Hypothalamus (tissue), 51 donors: ENCODE data around the gene SHOC2.

Experiments used
- DNase-seq, 51 donors: peaks; one replicate each; lab custom pipeline; 2025; lab: John Stamatoyannopoulos, UW

Gene SHOC2

GRCh38 chr10:110977662-110978061, 58.3 kb downstream of the SHOC2 start:
- no peak for DNase-seq

DNA sequence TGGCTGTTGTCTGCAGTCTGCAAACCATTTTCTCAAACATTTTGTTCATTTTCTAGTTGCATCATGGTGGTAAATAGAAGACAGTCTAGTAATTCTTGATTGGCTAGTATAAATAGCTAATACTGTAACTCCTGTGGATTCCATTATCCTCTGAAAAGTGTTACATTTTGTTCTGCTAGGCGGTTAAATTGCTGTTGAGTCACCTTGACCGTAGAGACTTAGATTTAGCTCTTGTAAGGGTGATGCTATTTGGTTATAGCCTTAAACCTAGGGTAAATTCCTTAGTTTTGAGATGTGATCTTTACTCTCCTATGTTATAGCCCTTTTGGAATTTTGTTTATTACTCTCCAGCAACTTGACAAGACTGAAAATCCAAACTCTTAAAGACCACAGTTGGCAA, 58.8 kb downstream of the SHOC2 start:
- no peak for DNase-seq

DNA sequence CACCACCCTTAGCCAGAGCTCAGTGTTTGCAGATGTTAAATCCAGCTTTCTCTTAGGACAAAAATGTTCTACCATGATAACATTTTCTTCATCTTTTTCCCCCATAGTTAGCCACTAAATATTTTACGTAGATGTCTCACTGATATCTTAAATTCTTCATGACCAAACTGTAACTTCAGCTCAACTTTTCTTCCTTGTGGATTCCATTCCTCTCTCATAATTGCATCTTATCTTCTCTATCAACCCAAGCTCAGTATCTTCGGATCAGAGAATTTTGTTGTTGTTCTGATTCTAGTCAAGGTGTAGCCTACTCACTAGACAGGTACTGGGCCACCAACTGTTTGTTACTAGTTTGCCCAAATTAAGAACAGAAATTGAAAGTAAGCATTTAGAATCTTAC, 60.2 kb downstream of the SHOC2 start:
- no peak for DNase-seq

GRCh38 chr10:110980807-110981206, 61.4 kb downstream of the SHOC2 start:
- no peak for DNase-seq

- no peak for DNase-seq
Measured at GRCh38 chr10:110983466-110983865, 64.1 kb downstream of the SHOC2 start.

DNA sequence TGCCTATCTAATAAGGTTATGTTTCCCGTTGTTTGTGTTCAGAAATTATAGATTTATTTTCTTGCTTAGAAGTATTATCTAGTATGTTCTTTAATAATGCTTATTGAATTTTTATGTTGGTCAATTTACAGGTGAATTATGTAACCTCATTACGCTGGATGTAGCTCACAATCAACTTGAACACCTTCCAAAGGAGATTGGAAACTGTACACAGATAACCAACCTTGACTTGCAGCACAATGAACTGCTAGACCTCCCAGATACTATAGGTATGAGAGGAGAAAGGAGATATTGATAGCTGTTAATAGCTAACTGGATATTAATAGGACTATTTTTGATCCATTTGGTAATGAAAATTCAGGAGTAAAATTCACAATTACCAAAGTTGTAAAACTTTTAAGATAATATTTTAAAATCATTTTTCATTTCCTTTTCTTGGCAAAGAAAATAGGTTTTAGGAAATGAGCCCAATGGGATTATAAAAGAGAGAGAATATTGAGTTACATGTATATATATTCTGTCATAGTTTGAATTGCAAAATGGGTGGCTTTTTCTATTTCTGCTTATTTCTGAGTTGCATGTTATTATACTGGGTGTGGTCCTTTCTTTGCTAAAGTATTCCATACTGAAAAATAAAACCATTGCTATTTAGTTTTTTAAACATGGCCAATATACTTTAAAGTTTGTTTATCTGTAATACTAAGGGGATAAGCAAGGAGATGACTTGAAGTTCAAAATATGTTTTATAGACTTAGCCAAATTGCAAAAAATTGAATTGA, 66.3 kb downstream of the SHOC2 start:
- DNase-seq = no peak

DNA sequence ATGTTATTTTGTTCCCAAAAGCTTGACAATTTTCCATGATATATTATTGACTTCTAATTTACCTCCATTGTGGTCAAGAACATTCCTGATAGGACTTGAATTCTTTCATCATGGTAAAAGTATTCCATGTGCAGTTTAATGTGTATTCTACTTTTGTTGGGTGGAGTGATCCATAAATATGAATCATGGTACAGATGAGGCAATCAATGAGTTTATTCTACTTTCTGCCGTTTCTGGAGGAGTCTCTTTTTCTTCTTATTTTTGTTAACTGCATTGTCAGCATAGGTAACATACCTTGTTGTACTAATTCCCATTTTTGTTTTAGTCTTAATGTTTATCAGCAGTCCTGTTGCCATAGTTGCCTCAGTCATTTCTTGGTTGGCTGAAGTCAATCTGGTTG, 69.6 kb downstream of the SHOC2 start:
- DNase-seq = no peak

DNA sequence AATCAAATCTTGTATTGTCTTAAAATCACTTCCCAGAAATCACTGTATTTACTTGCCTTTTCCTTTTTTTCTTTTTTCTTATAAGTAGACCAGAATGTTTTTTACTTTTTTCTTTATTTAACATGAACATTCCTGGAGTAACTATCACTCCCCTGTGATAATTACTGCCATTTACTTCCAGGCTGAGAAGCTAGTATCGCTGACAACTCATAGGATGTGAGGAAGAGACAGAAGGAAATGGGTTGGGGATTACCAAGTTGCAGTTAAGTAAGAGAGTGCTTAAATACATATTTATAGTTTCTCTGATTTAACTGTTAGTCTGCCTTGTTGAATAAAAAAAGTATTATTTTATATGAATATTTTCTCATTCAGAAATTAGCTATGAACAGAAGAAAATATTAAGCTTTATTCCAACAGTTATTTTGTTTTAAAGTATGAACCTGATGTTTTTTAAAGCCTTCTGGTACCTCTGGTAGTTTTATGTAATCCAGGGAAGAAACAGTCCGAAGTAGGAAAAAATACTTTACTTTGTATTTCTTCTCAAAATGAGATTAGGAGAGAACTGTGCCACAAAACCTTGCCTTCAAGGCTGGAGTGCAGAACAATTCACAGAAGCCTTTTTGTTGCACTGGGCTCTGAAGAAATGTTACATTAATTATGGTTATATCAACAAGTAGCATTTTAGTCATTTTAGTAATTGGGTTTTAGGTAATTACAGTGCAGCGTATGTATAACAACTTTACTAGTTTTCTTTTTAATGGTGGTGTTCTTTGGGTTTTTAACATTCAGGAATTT, 72.8 kb downstream of the SHOC2 start:
- no peak for DNase-seq

- no peak for DNase-seq
Measured at GRCh38 chr10:110993024-110993693, 73.8 kb downstream of the SHOC2 start.

- DNase-seq = no peak
Measured at GRCh38 chr10:110994406-110995086, 75.1 kb downstream of the SHOC2 start.

- no peak for DNase-seq
Measured at GRCh38 chr10:110995301-110995700, 75.9 kb downstream of the SHOC2 start.

- no peak for DNase-seq
Measured at GRCh38 chr10:110996256-110996655, 76.9 kb downstream of the SHOC2 start.

DNA sequence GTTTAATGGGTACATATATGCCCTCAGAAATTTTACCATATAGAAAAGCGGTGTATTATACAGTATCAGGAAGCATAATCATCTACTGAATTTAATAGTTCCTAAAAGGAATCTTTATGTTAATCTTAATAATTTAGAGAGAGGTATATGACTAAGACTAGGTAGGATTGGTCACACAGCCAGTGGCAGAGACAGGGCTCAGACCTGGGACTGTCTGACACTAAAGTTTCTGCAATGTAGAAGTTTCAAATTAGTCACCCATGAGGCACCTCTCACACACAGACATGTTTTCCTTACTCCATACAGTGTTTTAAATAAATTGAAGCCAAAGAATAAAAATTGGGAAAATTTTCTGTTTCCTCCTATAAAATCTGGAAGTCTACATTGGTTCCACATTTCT, 84.6 kb downstream of the SHOC2 start:
- DNase-seq = no peak

DNA sequence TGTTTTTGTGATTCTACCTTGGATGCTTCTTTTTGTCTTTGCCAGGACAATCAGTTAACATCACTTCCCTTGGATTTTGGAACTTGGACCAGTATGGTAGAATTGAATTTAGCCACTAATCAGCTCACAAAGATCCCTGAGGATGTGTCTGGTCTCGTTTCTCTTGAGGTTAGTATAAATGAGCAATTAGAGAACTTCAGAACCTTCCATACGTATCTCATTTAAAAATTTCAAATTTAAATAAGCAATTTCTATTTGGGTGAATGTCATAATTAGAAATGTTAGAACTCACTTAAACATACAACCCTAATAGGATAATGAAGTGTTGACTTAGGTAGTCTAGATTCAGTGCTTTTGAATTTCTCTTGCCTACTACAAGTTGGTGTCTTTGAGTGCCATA, 88.1 kb downstream of the SHOC2 start:
- DNase-seq = no peak

DNA sequence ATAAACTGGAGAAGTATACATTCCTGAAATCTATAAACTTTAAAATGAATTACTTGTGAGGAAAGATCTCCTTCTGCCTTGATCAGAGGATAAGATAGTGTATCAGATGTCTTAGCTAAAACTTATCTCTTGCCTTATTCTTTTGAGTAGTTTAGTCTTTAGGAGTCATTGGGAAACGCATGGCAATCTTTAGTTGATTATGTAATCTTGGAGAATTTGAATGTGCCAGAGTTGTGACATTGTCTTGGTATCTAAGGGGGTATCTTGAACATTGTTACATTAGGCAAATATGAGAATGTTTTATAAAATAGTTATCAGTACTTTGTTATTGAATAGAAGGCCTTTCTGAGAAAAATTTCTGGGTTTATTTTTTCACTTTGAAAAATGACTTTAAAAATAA, 95.8 kb downstream of the SHOC2 start:
- no peak for DNase-seq

GRCh38 chr10:111017098-111017497, 97.7 kb downstream of the SHOC2 start:
- no peak for DNase-seq

- no peak for DNase-seq
Measured at GRCh38 chr10:111018021-111018420, 98.6 kb downstream of the SHOC2 start.

GRCh38 chr10:111023060-111023459, 103.7 kb downstream of the SHOC2 start:
- DNase-seq = no peak

DNA sequence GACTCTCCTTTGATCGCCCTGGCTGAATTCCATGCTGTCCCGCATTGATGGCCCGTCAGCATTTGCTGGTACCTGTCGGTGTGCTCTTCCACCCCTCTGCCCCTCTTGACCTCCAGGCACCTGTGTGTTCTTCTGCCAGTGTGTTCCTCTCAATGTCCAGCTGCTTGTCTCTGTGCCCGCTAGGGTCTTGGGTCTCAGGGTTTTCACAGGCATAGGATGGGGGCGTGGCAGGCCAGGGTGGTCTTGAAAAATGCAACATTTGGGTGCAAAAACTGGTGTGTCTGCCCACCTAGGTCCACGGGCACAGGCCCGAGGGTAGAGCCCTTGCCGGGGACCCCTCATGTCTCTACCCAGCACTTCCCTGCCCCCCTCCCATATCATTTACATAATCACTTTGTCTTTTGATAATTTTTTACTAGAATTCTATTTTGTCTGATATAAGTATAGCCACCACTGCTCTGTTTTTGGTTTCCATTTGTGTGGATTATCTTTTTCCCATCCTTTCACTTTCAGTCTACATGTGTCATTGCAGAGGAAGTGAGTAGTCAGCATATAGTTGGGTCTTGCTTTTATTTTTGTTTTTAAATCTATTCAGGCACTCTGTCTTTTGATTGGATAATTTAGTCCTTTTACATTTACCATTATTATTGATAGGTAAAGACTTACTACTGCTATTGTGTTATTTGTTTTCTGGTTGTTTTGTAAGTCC, 110.8 kb downstream of the SHOC2 start:
- no peak for DNase-seq

DNA sequence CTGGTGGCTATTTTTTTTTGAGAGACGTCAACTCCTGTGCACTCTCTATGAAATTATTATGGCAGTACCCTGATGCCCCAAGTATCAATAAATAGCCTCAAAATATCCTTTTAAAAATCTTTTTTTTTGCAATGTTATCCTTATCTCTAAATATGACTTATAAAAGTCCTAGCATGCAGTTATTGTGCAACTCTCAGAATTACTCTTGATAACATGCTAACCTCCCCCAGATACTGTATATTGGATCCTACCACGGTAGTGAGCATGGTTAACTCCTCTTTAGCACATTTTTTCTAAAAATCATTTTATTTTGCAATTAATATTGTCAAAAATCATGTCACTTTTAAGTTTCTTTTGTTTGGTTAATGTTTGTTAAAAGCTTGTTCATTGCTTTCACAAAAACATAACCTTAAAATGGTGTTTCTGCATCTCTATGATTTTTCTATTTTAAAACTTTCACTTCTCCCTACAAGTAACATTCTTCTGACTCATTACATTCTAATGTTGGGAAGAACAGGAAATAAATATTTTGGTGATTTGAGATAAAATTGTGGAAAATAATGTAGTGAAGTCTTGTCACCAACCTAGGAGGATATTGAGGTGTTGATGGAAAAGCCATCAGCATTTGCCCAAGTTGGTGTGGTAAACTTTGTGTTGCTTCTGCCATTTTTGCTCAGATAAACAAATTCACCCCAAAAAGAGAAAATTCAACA, 115.3 kb downstream of the SHOC2 start:
- DNase-seq = no peak
